NCI-H2029 (cell line): Measurements from ENCODE around the gene TRIM22.

ENCODE experiments used
- DNase-seq: peaks from one replicate; lab custom pipeline; 2025; lab: John Stamatoyannopoulos, UW

Gene TRIM22

GRCh38 chr11:5746614-5747013, 57.0 kb downstream of the TRIM22 start:
- DNase-seq, result no peak

GRCh38 chr11:5749836-5750235, 60.2 kb downstream of the TRIM22 start:
- no peak for DNase-seq

- DNase-seq, result no peak
Measured at GRCh38 chr11:5753943-5754342, 64.4 kb downstream of the TRIM22 start, which contains the start of gene OR52N4. Gene OR52N4 (plus strand): TSS chr11:5754243. CDS start chr11:5754741, 498 bp downstream.
